Stimulated activated naive B cell treated with anti-CD40 and anti-IgM and Interleukin-4, amounts not matched to agents 10 μg/mL and 1 μg/mL and 100 μg/mL, for 72 hours (primary cell): ENCODE results near the gene CDC42BPA.
"Not testable (repeated sequence)": the region's sequence is repeated elsewhere in the genome, so short reads cannot be mapped to it uniquely, and the experiment has no call there.

Experiments
- ATAC-seq, 2 donors: fragments of 150-1000 bp; cut with Tn5 transposase; replicated peaks; 2 replicates each; pipeline ENCODE4 v1.10.0; 2021; ENCODE audit warnings: moderate library complexity in 1 of 2
- DNase-seq: peaks from one replicate; pipeline ENCODE4 v3.0.0; 2021
- H3K27ac Mint-ChIP-seq: one replicate; pipeline ENCODE4 v1.8.0; 2022; ENCODE audit warnings: mild to moderate bottlenecking, mixed read lengths
- H3K27me3 Mint-ChIP-seq, 2 donors: one replicate each; pipeline ENCODE4 v1.8.0; 2022; ENCODE audit warnings: mixed read lengths in 2 of 2
- H3K36me3 Mint-ChIP-seq, 2 donors: one replicate each; pipeline ENCODE4 v1.8.0; 2022; ENCODE audit warnings: mixed read lengths in 2 of 2, mild to moderate bottlenecking in 1 of 2
- H3K4me1 Mint-ChIP-seq, 2 donors: one replicate each; pipeline ENCODE4 v1.8.0; 2022; ENCODE audit warnings: mixed read lengths in 2 of 2, mild to moderate bottlenecking in 1 of 2
- H3K4me3 Mint-ChIP-seq, 2 donors: one replicate each; pipeline ENCODE4 v1.8.0; 2022; ENCODE audit warnings: mild to moderate bottlenecking in 2 of 2, mixed read lengths in 2 of 2, moderate library complexity in 1 of 2
- H3K9me3 Mint-ChIP-seq, 2 donors: one replicate each; pipeline ENCODE4 v1.8.0; 2022; ENCODE audit warnings: mixed read lengths in 2 of 2, mild to moderate bottlenecking in 1 of 2

The CDC42BPA gene

GRCh38 chr1:226965581-226966440 is 352.5 kb downstream of the CDC42BPA start:
- no peak overlapping the region for H3K4me3 Mint-ChIP-seq
- H3K9me3 Mint-ChIP-seq: peaks cover 0 to 2% of the 10 kb centered on the region in 2 donors
- peak overlapping the region; percentile 16 for H3K27ac Mint-ChIP-seq
- peaks cover 44 to 49% of the 10 kb centered on the region in 2 donors for H3K36me3 Mint-ChIP-seq
- DNase-seq (no peak), ATAC-seq (no peak)
- no peaks in the 10 kb centered on the region for H3K27me3 Mint-ChIP-seq
- peaks cover 26 to 33% of the 10 kb centered on the region in 2 donors for H3K4me1 Mint-ChIP-seq

GRCh38 chr1:226964611-226965486 is 353.4 kb downstream of the CDC42BPA start:
- peaks cover 28 to 37% of the 10 kb centered on the region in 2 donors for H3K4me1 Mint-ChIP-seq
- ATAC-seq (no peak), DNase-seq (no peak)
- H3K27ac Mint-ChIP-seq: peak overlapping the region; percentile 59
- no peaks in the 10 kb centered on the region for H3K27me3 Mint-ChIP-seq
- H3K9me3 Mint-ChIP-seq: peaks cover 0 to 2% of the 10 kb centered on the region in 2 donors
- no peak overlapping the region for H3K4me3 Mint-ChIP-seq
- peaks cover 41 to 50% of the 10 kb centered on the region in 2 donors for H3K36me3 Mint-ChIP-seq

GRCh38 chr1:226964068-226964425 is 354.2 kb downstream of the CDC42BPA start:
- Mint-ChIP-seq H3K4me1 (peaks cover 33 to 44% of the 10 kb centered on the region in 2 donors), H3K9me3 (peaks cover 0 to 4% of the 10 kb centered on the region in 2 donors), H3K27me3 (no peaks in the 10 kb centered on the region), H3K36me3 (peaks cover 38 to 46% of the 10 kb centered on the region in 2 donors), H3K4me3 (peak overlapping the region in 1 of 2 donors; percentile 41), H3K27ac (peak overlapping the region; percentile 91)
- DNase-seq (no peak), ATAC-seq (peak; percentile 54 to 62)

GRCh38 chr1:226962421-226963391 is 355.6 kb downstream of the CDC42BPA start:
- H3K27me3 Mint-ChIP-seq: no peaks in the 10 kb centered on the region
- no peak for DNase-seq
- no peak overlapping the region for H3K4me3 Mint-ChIP-seq
- H3K4me1 Mint-ChIP-seq: peaks cover 40 to 57% of the 10 kb centered on the region in 2 donors
- peak overlapping the region; percentile 17 for H3K27ac Mint-ChIP-seq
- ATAC-seq: no peak
- peaks cover 0 to 2% of the 10 kb centered on the region in 2 donors for H3K9me3 Mint-ChIP-seq
- peaks cover 30 to 42% of the 10 kb centered on the region in 2 donors for H3K36me3 Mint-ChIP-seq

- Mint-ChIP-seq H3K27ac (peak overlapping the region; percentile 25), H3K4me3 (no peak overlapping the region), H3K9me3 (peaks cover 4 to 6% of the 10 kb centered on the region in 2 donors), H3K4me1 (peaks cover 41 to 59% of the 10 kb centered on the region in 2 donors), H3K36me3 (peaks cover 24 to 42% of the 10 kb centered on the region in 2 donors), H3K27me3 (no peaks in the 10 kb centered on the region)
- ATAC-seq (no peak), DNase-seq (no peak)
These were observed 357.1 kb downstream of the CDC42BPA start for GRCh38 chr1:226960944-226961765.

GRCh38 chr1:226960256-226960655 is 358.0 kb downstream of the CDC42BPA start:
- DNase-seq (no peak), ATAC-seq (no peak)
- Mint-ChIP-seq H3K27ac (no peak overlapping the region), H3K4me1 (peaks cover 43 to 61% of the 10 kb centered on the region in 2 donors), H3K27me3 (no peaks in the 10 kb centered on the region), H3K9me3 (peaks cover 7 to 11% of the 10 kb centered on the region in 2 donors), H3K4me3 (no peak overlapping the region), H3K36me3 (peaks cover 22 to 47% of the 10 kb centered on the region in 2 donors)

- no peak for ATAC-seq
- Mint-ChIP-seq H3K9me3 (peaks cover 7 to 11% of the 10 kb centered on the region in 2 donors), H3K36me3 (peaks cover 16 to 49% of the 10 kb centered on the region in 2 donors), H3K4me3 (no peak overlapping the region), H3K27me3 (no peaks in the 10 kb centered on the region), H3K4me1 (peaks cover 38 to 61% of the 10 kb centered on the region in 2 donors), H3K27ac (no peak overlapping the region)
- DNase-seq: no peak
These were observed 360.0 kb downstream of the CDC42BPA start for GRCh38 chr1:226958300-226958699.

- H3K9me3 Mint-ChIP-seq: peaks cover 7 to 11% of the 10 kb centered on the region in 2 donors
- H3K36me3 Mint-ChIP-seq: peaks cover 11 to 46% of the 10 kb centered on the region in 2 donors
- H3K27ac Mint-ChIP-seq: no peak overlapping the region
- no peaks in the 10 kb centered on the region for H3K27me3 Mint-ChIP-seq
- DNase-seq (no peak), ATAC-seq (no peak)
- H3K4me3 Mint-ChIP-seq: no peak overlapping the region
- H3K4me1 Mint-ChIP-seq: peaks cover 36 to 60% of the 10 kb centered on the region in 2 donors
These were observed 360.6 kb downstream of the CDC42BPA start for GRCh38 chr1:226957714-226958113.

GRCh38 chr1:226956942-226957713 is 361.2 kb downstream of the CDC42BPA start:
- Mint-ChIP-seq H3K27me3 (no peaks in the 10 kb centered on the region), H3K36me3 (peaks cover 11 to 45% of the 10 kb centered on the region in 2 donors)

GRCh38 chr1:226955857-226956256 is 362.4 kb downstream of the CDC42BPA start:
- Mint-ChIP-seq H3K9me3 (peaks cover 7 to 11% of the 10 kb centered on the region in 2 donors), H3K27ac (peak overlapping the region; percentile 59), H3K36me3 (peaks cover 12 to 45% of the 10 kb centered on the region in 2 donors), H3K4me1 (peaks cover 40 to 56% of the 10 kb centered on the region in 2 donors)
- H3K27me3 Mint-ChIP-seq, H3K4me3 Mint-ChIP-seq, ATAC-seq, DNase-seq: not testable (repeated sequence)

More at GRCh38 chr1:226956942-226957713, 361.2 kb downstream of the CDC42BPA start:
- H3K4me1 Mint-ChIP-seq: peaks cover 34 to 56% of the 10 kb centered on the region in 2 donors
- peaks cover 7 to 11% of the 10 kb centered on the region in 2 donors for H3K9me3 Mint-ChIP-seq
- peak overlapping the region; percentile 21 for H3K27ac Mint-ChIP-seq
- ATAC-seq (no peak), DNase-seq (no peak)
- no peak overlapping the region for H3K4me3 Mint-ChIP-seq

- Mint-ChIP-seq H3K27me3 (no peaks in the 10 kb centered on the region), H3K36me3 (peaks cover 12 to 41% of the 10 kb centered on the region in 2 donors), H3K4me3 (no peak overlapping the region), H3K4me1 (peaks cover 42 to 63% of the 10 kb centered on the region in 2 donors), H3K9me3 (peaks cover 7 to 11% of the 10 kb centered on the region in 2 donors), H3K27ac (peak overlapping the region; percentile 73)
- ATAC-seq (no peak), DNase-seq (no peak)
These were observed 363.5 kb downstream of the CDC42BPA start for GRCh38 chr1:226954777-226955176.

- no peaks in the 10 kb centered on the region for H3K27me3 Mint-ChIP-seq
- peaks cover 5 to 11% of the 10 kb centered on the region in 2 donors for H3K9me3 Mint-ChIP-seq
- DNase-seq: no peak
- no peak for ATAC-seq
- H3K4me3 Mint-ChIP-seq: no peak overlapping the region
- peaks cover 10 to 37% of the 10 kb centered on the region in 2 donors for H3K36me3 Mint-ChIP-seq
- H3K27ac Mint-ChIP-seq: peak overlapping the region; percentile 73
- peaks cover 39 to 63% of the 10 kb centered on the region in 2 donors for H3K4me1 Mint-ChIP-seq
These were observed 364.0 kb downstream of the CDC42BPA start for GRCh38 chr1:226954337-226954736.
